ENCODE results near the gene GDF7.
"Not testable (repeated sequence)": the region's sequence is repeated elsewhere in the genome, so short reads cannot be mapped to it uniquely, and the experiment has no call there.

The GDF7 gene

DNA sequence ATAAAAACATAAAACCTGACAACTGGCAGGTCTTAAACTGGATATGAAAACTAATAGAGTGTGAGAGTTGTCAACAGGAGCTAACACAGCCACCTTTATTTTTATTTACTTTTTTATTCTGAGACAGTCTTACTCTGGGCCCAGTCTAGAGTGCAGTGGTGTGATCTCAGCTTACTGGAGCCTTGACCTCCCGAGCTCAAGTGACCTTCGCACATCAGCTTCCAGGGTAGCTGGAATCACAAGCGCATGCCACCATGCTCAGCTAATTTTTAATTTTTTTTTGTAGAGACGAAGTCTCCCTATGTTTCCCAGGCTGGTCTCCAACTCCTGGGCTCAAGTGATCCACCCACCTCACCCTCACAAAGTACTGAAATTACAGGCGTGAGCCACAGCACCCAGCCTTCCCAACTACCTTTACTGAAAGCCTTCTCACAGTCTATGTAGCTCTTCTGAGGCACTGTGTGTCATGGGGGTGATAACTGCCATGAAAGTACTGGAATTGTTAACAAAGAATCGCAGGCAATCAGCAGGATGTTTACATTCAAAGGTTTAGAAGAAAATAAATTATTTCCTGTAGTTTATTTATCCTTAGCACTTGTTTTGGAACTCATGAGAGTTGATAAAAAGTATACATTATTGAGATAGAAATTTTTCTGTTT is 24.3 kb downstream of the GDF7 start:
- no peak for DNase-seq

DNA sequence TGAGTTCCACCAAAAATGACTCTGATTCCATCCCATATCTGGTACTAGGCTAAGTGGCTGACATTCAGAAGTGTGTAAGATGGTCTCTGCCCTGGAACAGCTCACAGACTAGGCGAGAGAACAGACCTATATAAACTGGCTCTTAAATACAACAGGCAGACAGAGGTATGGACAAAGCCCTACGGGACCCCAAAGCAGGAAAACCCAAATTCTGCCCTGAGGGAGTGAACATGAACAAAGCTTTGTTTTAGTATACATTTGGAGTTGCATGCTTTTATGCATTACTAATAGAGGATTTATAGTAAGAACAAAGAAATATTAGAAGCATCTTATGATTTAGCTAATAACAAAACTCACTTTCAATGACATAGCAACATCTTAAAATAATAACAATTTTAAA is 25.1 kb downstream of the GDF7 start:
- DNase-seq: no peak

DNA sequence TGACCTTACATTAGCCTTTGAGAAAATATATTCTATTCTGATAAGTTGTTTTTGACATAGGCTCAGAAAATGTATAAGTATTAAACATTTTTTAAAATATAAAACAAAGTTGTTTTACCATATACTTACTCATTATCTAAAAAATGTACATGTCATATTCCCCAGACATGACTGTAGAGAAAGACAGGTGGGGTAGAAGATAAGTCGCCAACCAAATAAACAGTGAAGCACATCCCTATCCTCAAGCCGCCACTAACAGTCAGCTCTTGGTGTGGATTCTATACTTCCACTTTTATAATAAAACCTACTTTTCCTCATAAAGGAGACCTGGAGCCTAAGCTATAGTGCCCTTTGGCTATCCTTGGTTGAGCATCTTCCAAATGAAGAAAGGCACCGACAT is 26.4 kb downstream of the GDF7 start:
- no peak for DNase-seq

DNA sequence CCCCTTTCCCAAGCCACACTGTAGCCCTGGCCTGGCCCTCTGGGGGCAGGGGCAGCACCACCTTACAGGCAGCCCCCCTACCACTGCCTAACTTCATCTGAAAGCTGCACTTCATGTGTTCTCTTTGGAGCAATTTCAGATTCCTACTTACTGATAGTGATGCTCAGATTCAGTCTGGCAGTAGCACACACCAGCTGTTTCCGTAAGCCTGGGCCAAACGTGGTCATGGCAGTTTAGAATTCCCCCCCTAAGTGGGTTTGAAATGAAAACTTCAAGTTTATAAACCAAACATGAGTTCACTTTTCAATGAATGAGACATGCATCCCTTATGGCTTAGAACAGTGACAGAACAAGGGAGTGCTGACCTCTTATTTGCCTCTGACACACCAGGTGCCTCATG is 29.4 kb downstream of the GDF7 start:
- no peak for DNase-seq

DNA sequence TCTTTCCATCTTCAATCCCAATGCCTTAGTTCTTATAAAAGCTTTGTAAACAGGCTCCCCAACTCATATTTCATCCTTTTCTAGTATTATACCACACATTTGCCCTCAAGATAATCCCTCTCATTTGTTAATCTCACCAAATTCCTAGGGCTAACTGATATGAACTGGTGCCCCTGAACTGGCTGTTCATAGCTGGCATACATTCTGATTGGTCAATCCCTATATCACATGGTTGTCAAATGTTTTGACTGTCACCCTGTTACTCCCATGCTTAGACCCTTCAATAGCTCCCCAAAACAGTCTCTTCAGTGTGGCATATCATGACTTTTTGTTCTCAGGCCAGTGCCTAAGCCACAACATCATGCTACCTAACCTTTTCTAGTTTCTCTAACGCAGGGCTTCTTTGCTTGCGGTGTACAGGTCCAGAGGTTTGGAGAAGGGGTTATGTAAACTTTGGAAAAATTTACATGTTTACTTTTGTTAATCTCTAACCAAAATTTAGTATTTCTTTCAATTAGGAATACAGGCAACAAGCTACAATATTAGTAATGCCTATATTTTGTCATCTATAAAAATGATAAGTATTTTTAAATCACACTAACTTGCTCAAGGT is 30.5 kb downstream of the GDF7 start:
- DNase-seq: no peak

DNA sequence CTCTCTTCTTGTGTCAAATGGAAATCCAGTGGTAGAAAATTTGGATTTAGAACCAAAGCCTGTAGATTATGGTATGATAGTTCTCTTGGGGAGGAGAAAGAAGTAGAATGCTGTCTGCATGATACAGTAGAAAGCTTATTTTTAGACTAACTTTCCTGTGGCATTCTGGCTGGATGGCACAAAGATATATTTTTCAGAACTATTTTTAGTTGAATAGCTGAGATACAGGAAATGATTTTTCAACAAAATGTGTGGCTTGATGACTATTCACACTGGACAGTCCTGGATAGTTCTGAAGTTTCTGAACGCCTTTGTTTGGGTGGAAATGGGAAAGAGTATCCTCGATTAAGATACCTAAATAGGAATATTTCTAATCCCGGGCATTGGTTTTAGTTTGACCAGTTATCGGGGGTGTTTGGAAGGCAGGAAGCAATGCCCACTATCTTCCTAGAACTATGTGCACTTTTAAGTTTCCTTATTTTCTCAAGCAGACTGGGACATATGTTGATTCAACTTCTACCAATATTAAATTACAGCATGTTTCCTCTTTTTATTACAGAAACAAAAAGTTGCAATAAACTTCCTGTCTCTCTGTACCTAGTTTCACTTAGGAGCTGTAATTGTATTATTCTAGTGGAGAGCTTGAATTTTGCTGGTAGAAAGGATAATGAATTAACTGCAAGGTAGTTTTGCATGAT is 32.1 kb downstream of the GDF7 start:
- DNase-seq: no peak

DNA sequence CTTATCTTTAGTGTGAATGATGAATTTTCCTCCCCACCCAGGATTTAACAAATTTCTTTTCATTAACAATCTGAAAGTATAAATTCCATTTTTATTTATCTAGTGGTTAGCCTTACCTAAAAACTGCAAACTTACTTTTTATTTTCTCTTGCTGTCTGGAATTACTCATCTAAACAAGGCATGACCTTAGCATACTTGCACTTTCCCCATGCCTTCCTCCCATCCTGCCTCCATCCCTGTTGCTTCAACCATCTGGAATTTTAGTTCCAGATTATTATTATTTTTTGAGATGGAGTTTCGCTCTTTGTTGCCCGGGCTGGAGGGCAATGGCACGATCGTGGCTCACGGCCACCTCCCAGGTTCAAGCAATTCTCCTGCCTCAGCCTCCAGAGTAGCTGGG is 35.6 kb downstream of the GDF7 start:
- DNase-seq: no peak

DNA sequence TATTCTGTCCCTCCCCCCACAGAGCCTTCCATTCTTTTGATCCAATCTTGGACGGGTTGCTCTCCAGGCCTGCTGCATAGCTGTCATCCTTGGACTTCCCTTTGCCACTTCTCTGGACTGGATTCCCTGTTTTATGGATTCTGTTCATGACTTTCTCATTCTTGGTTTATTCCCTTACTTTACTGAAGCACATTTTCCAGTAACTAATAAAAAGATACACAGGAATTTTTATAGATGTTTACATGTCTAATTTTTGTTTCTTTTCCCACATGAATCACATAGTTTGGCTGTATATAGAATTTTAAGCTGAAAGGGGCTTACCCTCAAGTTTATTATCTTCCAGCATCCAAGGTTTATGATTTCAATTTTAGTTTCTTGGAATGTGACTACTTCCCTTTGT is 37.9 kb downstream of the GDF7 start:
- no peak for DNase-seq

DNA sequence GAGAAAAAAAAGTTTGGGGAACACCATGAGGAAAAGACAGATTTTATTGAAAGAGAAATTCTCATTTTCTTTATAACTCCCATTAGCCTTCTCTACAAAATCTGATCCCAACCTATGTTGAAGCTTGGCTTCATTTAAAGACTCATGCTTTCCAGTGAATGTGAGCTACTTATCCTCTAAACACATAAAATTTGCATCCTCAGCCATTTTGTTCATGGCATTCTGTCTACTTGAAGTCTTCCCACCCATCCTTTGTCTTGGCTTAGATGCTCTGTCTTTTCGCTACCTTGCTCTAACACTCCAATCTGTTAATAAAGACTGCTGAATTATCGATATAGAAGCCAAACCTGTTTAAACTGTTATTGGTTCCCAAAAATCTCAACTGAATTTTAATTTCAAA is 39.3 kb downstream of the GDF7 start:
- DNase-seq: no peak

DNA sequence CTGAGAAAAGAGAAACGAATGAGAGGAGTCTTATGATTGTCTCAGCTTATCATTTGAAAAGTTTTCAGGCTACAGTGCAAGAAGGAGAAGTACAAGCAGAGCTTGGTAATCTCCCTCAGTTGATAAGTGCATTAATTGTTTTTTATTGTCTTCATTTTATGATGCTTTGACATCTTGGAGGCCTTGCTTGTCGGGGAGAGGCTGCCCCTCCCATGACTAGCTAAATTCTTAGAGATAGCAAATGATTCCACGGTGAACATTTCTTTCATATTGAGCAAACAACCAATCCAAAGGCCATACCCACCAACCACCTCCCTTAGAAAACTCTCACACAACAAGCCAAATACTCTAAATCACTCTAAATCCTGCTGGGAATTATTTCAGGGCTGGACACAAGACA is 39.8 kb downstream of the GDF7 start:
- DNase-seq: no peak

DNA sequence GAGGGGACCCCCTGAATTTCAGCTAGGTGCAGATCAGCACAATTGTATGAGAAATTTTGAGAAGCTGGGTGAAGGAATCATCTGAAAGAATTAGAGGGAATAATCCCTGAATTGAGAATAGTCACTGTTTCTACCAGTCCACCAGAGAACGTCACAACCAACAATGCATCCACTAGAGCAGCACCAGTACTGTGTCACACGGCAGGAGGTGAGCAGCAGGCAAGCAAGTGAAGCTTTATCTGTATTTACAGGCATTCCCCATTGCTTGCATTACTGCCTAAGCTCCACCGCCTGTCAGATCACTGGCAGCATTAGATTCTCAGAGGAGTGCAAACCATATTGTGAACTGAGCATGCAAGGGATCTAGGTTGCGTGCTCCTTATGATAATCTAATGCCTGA is 40.7 kb downstream of the GDF7 start:
- DNase-seq: no peak

DNA sequence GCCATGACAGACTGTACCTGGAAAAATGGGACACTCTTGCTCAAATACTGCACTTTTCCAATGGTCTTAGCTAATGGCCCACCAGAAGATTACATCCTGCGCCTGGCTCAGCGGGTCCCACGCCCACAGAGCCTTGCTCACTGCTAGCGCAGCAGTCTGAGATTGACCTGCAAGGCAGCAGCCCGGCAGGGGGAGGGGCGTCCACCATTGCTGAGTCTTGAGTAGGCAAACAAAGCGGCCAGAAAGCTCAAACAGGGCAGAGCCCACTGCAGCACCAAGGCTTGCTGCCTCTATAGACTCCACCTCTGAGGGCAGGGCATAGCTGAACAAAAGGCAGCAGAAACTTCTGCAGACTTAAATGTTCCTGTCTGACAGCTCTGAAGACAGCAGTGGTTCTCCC is 44.7 kb downstream of the GDF7 start:
- DNase-seq: not testable (repeated sequence)

DNA sequence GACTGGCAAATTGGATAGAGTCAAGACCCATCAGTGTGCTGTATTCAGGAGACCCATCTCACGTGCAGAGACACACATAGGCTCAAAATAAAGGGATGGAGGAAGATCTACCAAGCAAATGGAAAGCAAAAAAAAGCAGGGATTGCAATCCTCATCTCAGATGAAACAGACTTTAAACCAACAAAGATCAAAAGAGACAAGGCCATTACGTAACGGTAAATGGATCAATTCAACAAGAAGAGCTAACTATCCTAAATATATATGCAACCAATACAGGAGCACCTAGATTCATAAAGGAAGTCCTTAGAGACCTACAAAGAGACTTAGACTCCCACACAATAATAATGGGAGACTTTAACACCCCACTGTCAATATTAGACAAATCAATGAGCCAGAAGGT is 46.6 kb downstream of the GDF7 start:
- DNase-seq: not testable (repeated sequence)

DNA sequence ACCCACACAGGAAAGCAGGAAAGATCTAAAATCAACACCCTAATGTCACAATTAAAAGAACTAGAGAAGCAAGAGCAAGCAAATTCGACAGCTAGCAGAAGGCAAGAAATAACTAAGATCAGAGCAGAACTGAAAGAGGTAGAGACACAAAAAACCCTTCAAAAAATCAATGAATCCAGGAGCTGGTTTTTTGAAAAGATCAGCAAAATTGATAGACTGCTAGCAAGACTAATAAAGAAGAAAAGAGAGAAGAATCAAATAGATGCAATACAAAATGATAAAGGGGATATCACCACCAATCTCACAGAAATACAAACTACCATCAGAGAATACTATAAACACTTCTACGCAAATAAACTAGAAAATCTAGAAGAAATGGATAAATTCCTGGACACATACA is 47.5 kb downstream of the GDF7 start:
- DNase-seq: not testable (repeated sequence)

DNA sequence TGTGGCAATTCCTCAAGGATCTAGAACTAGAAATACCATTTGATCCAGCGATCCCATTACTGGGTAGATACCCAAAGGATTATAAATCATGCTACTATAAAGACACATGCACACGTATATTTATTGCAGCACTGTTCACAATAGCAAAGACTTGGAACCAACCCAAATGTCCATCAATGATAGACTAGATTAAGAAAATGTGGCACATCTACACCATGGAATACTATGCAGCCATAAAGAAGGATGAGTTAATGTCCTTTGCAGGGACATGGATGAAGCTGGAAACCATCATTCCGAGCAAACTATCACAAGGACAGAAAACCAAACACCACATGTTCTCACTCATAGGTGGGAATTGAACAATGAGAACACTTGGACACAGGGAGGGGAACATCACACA is 49.2 kb downstream of the GDF7 start:
- not testable (repeated sequence) for DNase-seq

DNA sequence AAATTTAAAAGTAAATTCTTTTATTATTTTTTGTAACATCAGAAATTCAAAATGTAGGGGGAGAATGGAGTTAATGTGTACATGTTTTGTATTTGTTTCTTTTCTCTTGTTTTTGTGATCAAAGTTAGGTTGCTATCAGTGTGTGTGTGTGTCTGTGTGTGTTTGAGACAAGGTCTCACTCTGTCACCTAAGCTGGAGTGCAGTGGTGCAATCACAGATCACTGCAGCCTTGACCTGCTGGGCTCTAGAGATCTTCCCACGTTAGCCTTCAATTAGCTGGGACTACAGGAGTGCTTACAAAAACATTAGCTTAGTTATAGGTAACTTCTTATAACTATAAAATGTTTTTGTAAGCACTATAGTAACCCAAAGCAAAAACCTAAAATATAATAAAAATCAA is 50.7 kb downstream of the GDF7 start:
- no peak for DNase-seq

DNA sequence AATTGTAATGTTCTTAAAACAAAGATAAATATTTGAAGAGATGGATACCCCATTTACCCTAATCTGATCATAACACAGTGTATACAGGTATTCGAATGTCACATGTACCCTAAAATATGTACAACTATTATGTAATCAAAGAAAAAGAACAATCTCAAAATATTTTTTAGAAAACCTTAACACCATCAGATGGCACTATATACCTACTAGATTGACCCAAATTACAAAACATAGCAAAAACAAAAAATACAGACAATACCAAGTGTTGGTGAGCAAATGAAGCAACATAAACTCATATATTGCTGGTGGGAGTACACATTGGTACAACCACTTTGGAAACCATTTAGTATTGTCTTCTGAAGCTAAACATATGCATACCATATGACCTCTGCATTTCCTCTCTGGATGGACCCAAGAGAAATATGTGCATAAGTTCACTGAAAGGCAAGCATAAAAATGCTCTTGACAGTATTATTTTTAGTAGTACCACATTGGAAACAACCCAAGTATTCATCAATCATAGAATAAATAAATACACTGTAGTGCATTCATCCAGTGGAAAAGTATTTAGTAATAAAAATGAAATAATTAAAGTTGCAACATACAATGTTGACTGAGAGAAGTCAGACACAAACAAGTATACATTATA is 55.8 kb downstream of the GDF7 start:
- DNase-seq: no peak

DNA sequence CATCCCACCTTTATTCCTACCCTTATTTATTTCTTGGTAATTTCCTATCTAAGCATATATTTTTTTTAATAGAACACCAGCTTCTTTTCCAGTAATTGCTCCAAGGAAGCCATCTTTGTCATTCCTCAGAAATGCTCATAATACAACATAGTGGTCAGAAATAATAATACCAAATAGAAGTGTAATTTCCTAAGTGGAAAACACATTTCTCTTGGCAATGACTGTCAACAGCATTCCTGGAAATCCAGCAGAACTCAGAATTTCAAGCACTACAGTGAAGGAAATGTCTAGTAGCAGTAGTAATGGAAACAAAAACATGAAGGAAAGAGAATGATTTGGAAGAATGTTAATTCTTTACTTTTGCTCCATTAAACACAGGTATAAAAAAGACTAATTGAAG is 56.6 kb downstream of the GDF7 start:
- DNase-seq: no peak

DNA sequence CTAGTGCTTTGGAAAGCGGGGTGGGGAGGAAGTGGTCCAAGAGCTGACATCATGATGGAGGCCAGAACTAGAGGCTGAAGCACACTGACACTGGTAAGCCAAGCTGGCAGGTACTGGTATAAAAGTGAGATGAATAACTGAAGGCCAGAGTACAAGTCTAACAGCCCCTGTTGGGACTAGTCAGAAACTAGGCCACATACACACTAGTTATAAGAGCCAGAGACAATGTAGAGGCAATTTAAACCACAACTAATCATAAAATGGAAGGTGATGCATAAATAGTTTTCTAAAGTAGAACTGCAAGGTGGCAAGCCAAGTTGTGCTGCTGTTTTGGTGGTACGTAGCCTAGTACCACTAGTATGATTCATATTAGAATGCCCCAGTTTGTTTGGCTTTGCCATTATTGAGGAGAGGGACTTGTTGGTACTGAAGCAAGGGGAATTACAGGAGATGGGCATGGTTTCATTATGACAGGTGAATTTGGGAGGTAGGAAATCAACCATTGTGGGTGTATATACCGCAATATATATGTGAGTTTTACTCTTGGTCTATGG is 57.6 kb downstream of the GDF7 start:
- no peak for DNase-seq

DNA sequence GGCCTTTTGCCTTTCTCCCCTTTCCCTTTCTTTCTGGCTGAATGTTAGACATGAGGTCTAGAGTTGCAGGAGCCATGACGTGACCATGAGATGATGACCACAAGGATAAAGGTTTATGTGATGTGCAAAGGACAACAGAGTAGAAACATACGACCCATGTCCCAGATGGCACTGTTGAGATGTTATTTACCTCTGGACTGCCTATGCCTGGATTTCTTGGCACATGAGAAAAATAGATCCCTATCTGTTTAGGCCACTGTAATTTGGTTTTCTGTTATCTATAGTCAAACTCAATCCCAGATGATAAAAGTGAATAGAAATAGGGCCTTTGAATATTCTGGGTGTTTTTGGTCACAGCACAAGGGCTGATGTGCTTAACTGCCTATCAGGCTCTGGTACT is 58.8 kb downstream of the GDF7 start:
- no peak for DNase-seq

DNA sequence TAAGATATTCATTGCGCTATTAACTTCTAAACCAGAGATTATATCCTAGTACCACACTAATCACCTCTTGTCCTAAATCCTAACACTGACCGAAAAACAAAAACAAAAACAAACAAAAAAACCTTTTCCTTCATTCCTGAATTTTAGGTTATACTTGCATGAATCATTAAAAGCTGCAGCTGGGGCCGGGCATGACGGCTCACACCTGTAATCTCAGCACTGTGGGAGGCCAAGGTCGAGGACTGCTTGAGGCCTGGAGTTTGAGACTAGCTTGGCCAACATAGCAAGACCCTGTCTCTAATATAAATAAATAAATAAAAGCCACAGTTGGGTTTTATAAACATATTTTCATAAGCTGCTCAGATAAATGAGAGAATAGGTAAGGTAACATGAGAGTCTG is 60.0 kb downstream of the GDF7 start:
- DNase-seq: no peak

DNA sequence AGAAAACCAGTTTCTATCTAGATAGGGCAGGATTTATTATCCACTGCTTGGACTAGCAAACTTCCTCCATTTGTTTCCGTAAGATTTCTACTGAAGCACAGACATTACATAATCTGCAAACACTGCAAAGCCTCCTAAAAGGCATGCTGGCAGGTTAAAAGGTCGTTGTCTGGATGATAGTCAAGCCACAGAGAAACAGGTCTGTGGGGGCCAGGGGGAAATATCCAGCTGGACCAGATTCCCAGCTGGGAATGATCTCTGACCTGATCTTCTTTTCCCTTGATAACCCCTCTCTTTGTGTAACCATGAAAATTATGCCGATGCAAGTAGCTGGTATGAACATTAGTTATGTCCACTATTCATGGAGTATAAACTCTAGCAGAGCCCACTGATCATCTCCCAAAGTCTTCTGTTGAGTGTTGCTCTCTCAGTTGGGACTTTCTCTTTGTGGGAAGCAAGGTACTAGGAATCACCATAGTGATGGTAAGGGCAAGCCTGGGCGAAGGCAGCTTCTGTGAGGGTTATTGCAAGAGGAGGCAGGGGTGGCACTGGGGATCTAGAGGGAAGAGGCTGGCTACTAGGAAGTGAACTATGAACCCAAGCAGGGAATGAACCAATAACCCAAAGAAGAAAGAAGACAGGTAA is 61.3 kb downstream of the GDF7 start:
- DNase-seq: no peak

Measured in nucleus accumbens (tissue), 56 donors.